HG02943 (cell line): ENCODE measurements around the gene ALKBH6.
"Not testable (repeated sequence)": the region's sequence is repeated elsewhere in the genome, so short reads cannot be mapped to it uniquely, and the experiment has no call there.

Experiments used
- ATAC-seq: cut with Tn5 transposase; IDR thresholded peaks from one replicate; pipeline ENCODE4 v1.9.1; 2021; ENCODE audit warnings: mild to moderate bottlenecking, low read depth, moderate library complexity; ENCODE audit not compliant: unreplicated experiment

ALKBH6 gene

DNA sequence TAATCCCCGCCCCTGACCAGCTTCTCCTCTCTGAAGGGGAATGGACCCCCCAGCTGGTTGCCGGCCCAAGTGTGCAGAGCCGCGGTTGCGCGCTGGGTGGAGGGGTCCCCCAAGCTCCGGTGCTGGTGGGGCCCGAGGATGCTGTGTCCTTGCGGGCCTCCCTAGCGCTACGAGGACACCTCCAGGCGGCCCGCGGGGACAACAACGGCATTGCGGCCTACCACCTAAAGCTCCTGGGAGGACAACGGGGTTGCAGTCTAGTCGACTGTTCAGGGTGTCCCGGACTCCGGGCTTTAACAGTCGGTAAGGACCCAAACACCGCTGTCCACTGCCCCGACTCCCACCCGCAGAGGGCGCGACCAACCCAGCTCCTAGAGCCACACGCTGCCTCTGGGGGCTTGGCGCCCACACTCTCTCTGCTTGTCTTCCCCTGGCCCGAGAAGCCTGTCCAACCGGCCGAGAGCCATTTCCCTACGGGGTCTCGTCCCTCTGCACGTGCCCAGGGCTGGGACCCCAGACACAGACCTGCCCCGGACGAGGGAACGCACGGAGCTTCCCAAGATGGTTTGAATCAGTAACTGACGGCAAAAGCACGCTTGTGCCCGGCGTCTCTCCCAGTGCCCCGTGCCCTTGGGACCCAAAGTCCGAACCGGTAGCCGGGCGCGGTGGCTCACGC is 20.0 kb downstream of the ALKBH6 start:
- ATAC-seq = no peak

DNA sequence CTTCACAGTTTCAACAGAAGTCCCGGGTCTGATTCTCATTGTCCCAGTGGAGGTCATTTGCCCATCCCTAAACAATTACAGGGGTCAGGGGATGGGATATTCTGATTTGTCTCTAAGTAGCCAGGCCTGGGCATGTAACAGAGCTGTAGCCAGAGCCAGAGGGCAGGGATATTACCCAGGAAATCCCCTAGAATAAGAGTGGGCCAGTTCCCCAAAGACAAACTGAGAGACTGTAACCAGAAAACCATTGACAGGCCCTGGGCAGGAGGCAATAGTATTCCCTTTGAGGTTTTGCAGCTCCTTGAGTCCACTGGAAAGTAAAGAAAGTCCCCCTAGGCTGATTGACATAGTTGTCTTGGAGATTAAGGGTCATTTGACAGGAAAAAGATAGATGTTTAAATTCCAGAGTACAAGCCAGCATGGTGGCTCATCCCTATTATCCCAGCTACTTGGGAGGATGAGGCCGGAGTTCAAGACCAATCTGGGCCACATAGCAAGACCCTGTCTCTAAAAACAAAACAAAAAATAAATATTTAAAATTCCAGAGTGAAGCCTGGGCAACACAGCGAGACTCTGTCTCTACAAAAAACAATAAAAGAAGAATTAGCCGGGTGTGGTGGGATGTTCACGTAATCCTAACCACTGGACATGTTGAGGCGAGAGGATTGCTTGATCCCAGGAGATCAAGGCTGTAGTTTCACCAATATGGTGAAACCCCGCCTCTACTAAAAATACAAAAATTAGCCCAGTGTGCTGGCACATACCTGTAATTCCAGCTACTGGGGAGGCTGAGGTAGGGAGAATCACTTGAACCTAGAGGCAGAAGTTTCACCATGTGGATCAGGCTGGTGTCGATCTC is 20.9 kb downstream of the ALKBH6 start:
- ATAC-seq = no peak

DNA sequence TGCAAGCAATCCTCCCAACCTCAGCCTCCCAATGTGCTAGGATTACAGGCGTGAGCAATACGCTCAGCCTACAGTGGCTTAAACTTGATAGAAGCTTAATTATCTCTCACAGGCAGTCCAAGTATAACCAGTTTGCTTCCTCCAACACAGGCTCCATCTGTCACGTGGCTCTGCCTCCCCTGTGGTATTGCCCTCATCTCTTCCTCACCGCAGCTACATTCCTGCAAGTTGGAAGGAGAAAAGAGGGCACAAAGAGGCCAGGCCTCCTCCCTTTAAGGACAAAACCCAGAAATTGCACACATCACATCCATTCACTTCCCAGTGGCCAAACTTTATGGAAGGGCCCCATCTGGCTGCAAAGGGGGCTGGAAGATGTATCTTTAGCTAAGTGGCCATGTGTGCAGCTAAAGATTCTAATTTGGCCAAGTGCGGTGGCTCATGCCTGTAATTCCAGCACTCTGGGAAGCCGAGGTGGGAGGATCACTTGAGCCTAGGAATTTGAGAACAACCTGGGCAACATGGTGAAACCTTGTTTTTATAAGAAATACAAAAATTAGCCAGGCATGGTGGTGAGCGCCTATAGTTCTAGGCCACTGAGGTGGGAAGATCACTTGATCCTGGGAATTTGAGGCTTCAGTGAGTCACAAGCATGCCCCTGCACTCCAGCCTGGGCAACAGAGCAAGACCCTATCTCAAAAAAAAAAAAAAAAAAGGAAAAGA is 22.1 kb downstream of the ALKBH6 start:
- ATAC-seq = no peak

DNA sequence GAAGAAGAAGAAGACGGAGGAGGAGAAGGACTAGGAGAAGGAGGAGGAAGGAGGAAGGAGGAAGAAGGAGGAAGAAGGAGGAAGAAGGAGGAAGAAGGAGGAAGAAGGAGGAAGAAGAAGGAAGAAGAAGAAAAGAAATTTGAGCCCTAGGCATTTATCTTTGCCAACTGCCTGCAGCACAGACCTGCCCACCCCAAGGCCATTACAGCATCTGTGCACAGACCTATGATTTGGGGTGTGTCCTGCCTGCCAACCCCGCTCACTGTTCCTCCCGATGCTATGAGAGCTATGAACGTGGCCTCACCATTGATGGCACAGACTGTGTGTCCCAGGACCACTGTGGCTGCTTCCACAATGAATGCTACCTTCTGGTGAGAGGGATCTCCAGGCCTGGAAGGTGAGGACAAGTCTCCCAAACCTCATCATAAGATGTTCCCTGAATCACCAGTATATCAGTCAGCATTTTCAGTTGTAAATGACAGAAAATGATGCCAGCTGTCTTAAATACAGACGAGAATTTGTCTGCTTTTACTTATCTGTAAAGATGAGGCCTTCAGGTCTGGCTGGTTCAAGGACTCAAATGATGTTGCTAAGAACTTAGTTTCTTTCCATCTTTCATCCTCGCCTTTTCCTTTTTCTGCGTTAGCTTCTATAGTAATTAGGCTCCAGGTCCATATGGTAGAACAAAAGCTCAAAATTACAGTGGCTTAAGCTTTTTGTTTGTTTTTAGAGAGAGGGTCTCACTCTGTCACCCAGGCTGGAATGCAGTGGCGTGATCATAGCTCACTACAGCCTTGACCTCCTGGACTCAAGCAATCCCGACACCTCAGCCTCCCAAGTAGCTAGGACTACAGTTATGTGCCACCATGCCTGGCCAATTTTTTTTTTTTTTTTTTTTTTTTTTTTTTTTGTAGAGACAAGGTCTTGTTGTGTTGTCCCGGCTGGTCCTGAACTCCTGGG is 23.0 kb downstream of the ALKBH6 start:
- no peak for ATAC-seq

DNA sequence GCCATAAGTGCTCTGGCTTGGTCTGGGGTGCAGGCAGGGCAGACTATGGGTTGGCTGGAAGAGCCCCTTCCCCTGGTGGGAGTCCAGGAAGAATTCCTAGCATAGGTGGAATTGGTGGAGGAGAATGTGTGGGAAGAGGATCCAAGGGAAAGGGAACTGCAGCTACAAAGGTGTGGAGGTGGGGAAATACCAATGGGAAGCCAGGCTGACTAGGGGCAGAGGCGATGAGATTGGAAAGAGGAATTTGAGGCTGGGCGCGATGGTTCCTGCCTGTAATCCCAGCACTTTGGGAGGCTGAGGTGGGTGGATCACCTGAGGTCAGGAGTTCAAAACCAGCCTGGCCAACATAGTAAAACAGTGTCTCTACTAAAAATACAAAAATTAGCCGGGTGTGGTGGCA is 23.9 kb downstream of the ALKBH6 start:
- no peak for ATAC-seq

DNA sequence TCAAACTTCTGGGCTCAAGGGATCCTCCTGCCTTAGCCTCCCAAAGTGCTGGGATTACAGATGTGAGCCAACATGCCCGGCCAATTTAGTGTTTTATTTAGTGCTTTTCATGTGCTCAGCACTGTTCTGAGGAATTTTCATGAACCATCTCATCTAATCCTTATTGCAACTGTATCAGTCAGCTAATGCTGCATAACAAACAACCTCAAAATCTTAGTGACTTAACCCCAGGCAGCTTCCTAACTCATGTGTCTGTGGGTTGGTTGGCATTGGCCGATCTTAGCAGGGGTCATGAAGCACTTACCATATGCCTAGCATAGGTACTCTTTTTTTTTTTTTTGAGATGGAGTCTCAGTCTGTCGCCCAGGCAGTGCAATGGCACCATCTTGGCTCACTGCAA is 25.2 kb downstream of the ALKBH6 start:
- no peak for ATAC-seq

DNA sequence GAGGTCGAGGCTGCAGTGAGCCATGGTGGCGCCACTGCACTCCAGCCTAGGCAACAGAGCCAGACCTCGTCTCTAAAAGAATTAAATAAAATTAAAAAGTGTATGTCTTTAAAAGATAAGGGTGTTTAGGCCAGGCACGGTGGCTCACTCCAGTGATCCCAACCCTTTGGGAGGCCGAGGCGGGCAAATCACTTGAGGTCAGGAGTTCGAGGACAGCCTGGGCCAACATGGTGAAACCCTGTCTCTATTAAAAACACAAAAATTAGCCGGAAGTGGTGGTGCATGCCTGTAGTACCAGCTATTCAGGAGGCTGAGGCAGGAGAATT is 26.5 kb downstream of the ALKBH6 start:
- no peak for ATAC-seq

DNA sequence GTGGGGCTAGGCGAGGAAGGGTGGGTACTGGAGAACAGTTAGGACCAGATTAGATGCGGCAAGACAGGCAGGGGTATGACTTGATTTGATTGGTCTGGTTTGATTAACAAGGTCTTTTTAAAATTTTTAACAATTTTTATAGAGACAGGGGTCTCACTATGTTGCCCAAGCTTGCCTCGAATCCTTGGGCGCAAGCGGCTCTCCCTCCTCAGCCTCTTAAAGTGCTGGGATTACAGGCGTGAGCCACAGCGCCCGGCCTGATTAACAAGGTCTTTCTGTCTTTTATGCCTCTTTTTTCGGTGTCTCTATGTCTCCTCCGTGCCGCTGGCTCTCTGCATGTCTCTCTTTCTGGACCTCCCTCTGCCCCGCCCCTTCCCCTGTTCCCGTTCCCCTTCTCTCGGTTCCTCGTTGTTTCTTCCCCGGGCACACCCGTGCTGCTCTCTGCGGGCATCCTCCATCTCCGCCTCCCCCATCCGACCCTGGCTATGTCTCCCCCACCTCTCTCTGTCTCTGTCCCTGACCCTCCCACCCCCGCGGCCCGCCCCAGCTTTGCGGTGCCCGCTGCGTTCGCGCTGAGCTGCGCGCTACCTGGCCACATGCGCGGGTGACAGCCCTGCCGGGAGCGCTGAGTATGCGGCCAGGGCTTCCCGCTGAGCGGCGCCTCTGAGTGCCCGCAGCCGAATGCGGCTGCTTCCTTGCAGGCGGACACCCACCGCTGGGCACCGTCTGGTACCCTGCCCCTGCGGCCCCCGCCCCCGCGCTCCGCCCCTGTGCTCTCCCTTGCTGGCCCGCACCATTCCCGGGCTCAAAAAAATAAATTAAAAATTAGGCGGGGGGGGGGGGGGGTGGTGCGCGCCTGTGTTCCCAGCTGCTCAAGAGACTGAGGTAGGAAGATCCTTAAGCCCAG is 27.1 kb downstream of the ALKBH6 start:
- ATAC-seq = no peak

DNA sequence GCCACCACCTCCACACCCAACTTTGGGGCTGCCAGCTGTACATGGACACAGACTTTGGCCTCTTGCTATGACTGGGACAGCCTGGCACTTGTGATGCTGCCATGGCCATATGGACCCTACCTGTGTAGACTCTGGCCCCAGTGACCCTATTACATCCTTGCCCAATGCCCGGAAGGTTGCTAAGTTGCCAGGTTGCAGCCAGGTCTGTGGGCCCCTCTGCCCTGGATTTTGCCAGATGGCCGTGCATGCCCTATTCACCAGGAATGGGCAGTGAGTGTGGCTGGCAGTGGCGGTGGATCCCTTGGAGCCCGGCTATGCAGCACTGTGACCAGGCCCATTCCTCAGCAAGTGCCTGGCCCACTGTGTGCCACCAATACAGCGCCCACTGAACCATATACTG is 27.9 kb downstream of the ALKBH6 start:
- no peak for ATAC-seq

DNA sequence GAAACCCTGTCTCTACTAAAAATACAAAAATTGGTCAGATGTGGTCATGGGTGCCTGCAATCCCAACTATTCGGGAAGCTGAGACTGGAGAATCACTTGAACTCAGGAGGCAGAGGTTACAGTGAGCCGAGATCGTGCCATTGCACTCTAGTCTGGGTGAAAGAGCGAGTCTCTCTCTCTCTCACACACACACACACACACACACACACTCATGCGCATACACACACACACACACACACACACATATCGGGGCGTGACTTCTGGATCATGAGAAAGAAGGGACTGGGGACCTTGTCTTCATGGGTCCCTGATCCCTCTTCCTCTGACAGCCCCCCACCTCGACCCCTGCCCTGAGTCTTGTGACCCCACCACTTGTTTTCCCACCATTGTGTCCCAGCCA is 30.8 kb downstream of the ALKBH6 start:
- no peak for ATAC-seq

DNA sequence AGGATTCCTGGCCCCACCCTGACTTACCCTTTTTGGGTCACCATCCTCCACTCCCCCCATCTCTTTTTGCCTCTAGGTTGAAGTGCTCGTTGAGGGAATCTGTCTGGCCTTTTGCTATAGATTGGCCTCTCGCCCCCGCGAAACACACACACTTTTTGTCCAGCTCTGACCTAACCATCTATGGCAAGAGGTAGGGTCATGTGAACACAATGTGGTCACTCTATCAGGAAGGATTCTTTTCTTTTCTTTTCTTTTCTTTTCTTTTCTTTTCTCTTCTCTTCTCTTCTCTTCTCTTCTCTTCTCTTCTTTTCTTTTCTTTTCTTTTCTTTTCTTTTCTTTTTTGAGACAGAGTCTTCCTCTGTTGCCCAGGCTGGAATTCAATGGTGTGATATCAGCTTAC is 33.0 kb downstream of the ALKBH6 start:
- ATAC-seq = not testable (repeated sequence)

DNA sequence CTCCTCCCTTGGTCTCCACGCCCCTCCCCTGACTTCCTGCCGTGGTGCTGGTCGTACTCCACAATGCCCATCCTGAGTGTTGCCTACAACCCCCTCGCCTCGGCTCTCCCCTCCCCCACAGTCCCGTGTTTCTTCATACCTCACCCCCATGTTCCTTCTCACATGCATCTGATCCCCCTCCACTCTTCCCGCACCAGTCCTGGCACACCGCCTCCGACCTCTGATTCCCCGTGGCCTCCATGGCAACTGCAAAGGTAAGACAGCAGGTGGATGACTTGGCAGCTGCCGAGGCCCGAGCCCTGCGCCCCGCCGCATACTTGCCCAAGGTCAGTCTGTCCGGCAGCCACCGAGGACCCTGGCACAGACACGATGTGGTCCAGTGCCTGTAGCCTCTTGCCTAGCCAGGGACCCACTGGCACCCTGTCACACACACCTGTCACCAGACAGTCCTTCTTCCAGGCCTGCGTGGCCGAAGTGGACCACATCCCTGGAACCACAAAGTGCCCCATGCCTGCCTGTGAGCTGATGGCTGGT is 35.1 kb downstream of the ALKBH6 start:
- ATAC-seq = no peak

DNA sequence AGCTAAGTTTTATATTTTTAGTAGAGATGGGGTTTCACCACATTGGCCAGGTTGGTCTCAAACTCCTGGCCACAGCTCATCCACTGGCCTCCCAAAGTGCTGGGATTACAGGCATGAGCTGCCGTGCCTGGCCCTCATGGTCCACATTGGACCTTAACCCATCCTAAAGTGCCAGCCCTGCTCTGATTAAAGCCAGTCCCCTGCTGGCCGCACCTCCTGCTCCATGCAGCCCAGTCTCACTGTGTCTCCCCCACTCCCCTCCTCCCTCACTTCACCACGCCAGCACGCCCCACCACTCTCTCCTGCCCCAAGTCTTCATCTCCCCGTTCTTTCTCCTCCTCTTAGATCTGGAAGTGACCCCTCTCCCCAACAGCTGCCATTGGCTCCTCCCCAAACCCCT is 35.7 kb downstream of the ALKBH6 start:
- ATAC-seq = no peak

DNA sequence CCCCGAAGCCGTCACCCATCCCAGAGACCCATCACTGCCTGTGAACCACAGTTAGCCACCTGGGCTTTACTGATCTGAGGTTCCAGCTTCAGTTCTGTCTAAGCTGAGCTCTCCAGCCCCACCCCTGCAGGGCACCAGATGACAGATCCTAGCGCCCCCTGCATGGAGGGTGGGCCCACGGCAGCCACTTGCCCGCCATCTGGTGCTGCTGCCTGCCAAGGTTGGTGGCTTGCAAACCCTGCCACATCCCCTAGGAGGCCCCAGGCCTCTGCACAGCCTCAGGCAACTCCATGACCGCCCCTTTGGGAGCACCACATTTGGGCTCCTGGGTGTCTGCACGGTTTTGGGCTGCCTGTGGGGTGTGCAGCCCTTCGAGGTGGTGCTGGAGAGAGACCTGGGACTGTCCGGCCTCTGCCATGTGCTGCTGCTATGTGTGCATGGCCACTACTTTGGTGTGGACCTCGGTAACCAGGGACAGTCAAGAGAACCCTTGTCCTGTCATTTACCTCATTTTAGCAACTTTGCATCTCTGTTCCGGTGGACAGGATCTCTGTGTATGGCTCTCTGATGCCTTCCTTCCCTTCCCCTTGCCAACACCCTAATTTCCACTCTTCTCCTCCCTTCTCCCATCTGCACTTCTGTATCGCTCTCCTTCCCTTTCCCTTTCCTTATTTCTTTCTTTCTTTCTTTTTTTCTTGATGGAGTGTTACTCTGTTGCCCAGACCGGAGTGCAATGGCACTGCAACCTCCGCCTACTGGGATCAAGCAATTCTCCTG is 36.4 kb downstream of the ALKBH6 start:
- ATAC-seq = no peak

DNA sequence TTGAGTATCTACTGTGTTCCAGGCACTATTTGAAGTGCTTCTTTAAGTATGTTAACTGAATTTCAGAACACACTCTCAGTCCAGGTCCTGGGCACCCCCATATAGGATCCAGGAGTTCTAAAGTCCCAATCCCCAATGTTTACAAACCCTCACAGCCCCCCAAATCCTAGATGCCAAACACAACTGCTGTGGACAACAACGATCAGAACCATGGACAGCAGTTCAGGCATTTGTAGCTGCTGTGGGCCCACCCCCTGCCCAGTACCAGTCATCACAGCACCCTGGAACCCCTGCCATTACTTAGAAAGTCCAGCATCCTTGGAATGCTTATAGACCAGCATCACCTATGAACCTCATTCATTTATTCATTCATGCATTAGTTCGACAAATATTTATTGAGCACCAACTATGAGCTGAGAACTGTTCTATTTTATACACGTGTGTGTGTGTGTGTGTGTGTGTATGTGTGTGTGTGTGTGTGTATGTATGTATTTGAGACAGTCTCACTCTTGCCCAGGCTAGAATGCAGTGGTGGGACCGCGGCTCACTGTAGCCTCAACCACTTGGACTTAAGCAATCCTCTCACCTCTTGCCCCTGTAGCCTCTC is 38.3 kb downstream of the ALKBH6 start:
- no peak for ATAC-seq

DNA sequence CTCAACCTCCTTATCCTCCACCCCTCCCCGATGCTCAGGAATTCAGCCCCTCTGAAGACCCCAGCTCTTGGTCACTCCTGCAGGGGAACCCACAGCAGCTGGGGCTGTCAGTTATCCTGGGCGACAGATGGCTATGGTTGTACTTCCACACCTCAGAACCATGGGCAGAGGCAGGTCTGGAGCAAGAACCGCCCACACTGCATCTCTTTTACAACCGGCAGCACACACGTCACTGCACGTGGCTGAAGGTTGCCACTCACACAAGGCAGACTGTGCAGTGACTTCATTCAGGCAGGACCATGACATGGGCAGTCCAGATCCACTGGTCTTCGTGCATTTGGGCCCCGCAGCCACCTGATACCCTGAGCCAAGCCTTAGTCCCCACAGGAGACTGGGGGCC is 40.5 kb downstream of the ALKBH6 start:
- no peak for ATAC-seq

DNA sequence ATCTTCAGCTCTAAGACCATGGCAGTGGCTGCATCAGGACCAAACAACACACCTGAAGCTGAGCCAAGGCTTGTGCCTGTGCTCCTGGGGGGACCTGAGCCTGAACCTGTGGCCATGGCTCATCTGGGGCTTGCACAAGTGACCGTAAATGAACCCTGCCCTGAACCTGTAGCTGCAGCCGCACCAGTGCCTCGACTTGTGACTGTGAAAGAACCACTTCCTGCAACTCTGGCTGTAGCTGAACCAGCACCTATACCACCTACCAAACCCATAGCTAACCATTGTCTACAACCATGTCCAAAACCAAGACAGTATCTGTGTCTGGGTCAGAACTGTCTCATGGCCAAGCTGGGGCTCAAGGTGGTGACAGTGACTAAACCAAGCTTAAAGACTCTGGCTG is 47.2 kb downstream of the ALKBH6 start:
- no peak for ATAC-seq

DNA sequence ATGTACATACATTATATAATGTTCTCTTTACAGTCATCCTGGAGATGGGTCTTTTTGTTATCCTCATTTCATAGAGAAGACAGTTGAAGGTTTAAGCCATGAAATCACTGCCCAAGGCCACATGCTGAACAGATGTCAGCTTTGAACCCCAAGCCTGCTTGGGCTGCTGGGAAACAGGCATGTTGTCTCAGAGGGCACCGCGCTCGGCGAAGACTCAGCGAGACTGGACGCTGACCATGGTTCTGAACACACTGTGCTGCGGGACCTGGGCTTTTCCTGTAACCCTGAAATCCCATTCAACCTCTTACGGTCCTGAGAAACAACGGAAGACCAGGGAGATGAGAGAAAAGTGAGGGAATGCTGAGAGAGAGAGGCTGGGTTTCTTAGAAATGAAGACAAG is 50.5 kb downstream of the ALKBH6 start:
- ATAC-seq = no peak
